ENCODE data around the gene GABPB1. TPM values are rescaled to one million over a fixed set of nuclear protein-coding genes. Genes with fewer than 3 reads are reported as not detected.

Gene GABPB1
- polyA plus RNA-seq, 1 donor (not counting 4 experiments of a cell fraction or from before 2014, with no cell fraction given): 23.3 TPM

DNA sequence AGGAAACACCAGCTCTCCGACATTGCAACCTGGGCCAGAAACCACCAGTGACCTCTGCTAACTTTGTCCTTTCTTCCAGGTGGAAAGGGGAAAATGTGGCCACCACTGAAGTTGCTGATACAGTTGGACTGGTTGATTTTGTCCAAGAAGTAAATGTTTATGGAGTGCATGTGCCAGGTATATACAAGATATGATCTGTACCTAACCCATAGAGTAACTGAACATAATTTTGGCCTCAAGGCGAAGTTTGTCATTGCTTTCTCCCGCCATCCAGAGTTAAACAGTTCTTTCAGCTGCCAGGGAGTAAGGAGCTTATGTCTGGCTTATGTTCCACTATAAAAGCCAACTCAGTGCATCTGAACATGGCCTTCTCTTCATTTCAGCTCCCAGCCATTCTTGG, 126.1 kb downstream of the GABPB1 start:
- Histone ChIP-seq H3K9ac (ENCODE audit: control insufficient read depth, extremely low read depth, insufficient read depth, low read length) (no peak overlapping the region), H3K36me3 (ENCODE audit: control insufficient read depth in 2 of 2, extremely low read depth in 1 of 2, insufficient read depth in 2 of 2, low read length in 2 of 2) (no peaks in the 10 kb centered on the region), H4K20me1 (ENCODE audit: control insufficient read depth, extremely low read depth, insufficient read depth, low read length) (no peaks in the 10 kb centered on the region), H3K79me2 (ENCODE audit: control insufficient read depth, insufficient read depth, low read length) (no peaks in the 10 kb centered on the region), H3K9me1 (ENCODE audit: control insufficient read depth, extremely low read depth, insufficient read depth, low read length) (no peaks in the 10 kb centered on the region), H3K4me2 (ENCODE audit: control insufficient read depth, extremely low read depth, insufficient read depth, low read depth, low read length) (no peak overlapping the region), H3K4me3 (ENCODE audit: control insufficient read depth in 2 of 3, extremely low read depth in 1 of 3, insufficient read depth in 2 of 3, low read depth in 1 of 3, low read length in 3 of 3) (no peak overlapping the region), H3K27ac (ENCODE audit: control insufficient read depth, insufficient read depth, low read length) (no peak overlapping the region), H3K9me3 (ENCODE audit: control insufficient read depth, low read depth, low read length) (no peaks in the 10 kb centered on the region), H3K27me3 (ENCODE audit: control insufficient read depth, extremely low read depth, insufficient read depth, low read length) (no peaks in the 10 kb centered on the region), H2AFZ (ENCODE audit: control insufficient read depth, low read length) (no peak overlapping the region), H3K4me1 (ENCODE audit: control insufficient read depth, extremely low read depth, insufficient read depth, low read length) (no peaks in the 10 kb centered on the region)
- TF ChIP-seq CTCF (optimal IDR thresholded peaks at IDR 0.05 in 1 of 3, IDR thresholded peaks at IDR 0.05 in 1 of 3, conservative IDR thresholded peaks at IDR 0.05 in 1 of 3; ENCODE audit: extremely low read depth in 1 of 3, insufficient read depth in 2 of 3, low read length in 3 of 3) (no peak), EZH2 (IDR thresholded peaks at IDR 0.05; ENCODE audit: low read length) (no peak)
- DNase-seq (ENCODE audit: low read depth, low spot score) (no peak), FAIRE-seq (no peak)
- dilution Hi-C loops (cut with MboI; ENCODE audit: extremely low pct_ligation_motif_present, low sequenced_read_pairs): no loop called here

DNA sequence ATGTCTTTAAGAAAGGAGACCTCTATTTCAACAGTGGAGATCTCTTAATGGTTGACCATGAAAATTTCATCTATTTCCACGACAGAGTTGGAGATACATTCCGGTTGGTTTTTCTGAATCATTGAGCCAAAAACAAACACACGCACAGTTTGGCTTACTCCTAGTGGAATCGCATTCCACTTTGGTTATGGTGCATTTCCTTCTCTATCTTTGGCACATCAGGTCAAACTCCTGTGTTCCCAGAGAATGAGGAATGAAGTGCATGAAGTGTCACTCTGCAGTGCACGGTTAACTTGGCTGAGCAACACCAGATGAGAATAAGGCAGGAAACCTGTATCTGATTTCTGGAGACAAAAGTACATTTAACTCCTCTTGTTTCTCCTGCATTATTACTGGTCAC, 127.9 kb downstream of the GABPB1 start:
- H2AFZ ChIP-seq (ENCODE audit: control insufficient read depth, low read length): no peak overlapping the region
- DNase-seq (ENCODE audit: low read depth, low spot score) (no peak), FAIRE-seq (no peak)
- no peak overlapping the region for H3K27ac ChIP-seq (ENCODE audit: control insufficient read depth, insufficient read depth, low read length)
- no peaks in the 10 kb centered on the region for H3K79me2 ChIP-seq (ENCODE audit: control insufficient read depth, insufficient read depth, low read length)
- no peaks in the 10 kb centered on the region for H3K9me1 ChIP-seq (ENCODE audit: control insufficient read depth, extremely low read depth, insufficient read depth, low read length)
- no peak overlapping the region for H3K4me3 ChIP-seq (ENCODE audit: control insufficient read depth in 2 of 3, extremely low read depth in 1 of 3, insufficient read depth in 2 of 3, low read depth in 1 of 3, low read length in 3 of 3)
- no peak overlapping the region for H3K9ac ChIP-seq (ENCODE audit: control insufficient read depth, extremely low read depth, insufficient read depth, low read length)
- no peaks in the 10 kb centered on the region for H3K9me3 ChIP-seq (ENCODE audit: control insufficient read depth, low read depth, low read length)
- H4K20me1 ChIP-seq (ENCODE audit: control insufficient read depth, extremely low read depth, insufficient read depth, low read length): no peaks in the 10 kb centered on the region
- peaks cover 3% of the 10 kb centered on the region for H3K27me3 ChIP-seq (ENCODE audit: control insufficient read depth, extremely low read depth, insufficient read depth, low read length)
- H3K4me1 ChIP-seq (ENCODE audit: control insufficient read depth, extremely low read depth, insufficient read depth, low read length): no peaks in the 10 kb centered on the region
- TF ChIP-seq CTCF (optimal IDR thresholded peaks at IDR 0.05 in 1 of 3, IDR thresholded peaks at IDR 0.05 in 1 of 3, conservative IDR thresholded peaks at IDR 0.05 in 1 of 3; ENCODE audit: extremely low read depth in 1 of 3, insufficient read depth in 2 of 3, low read length in 3 of 3) (no peak), EZH2 (IDR thresholded peaks at IDR 0.05; ENCODE audit: low read length) (no peak)
- dilution Hi-C loops (cut with MboI; ENCODE audit: extremely low pct_ligation_motif_present, low sequenced_read_pairs): no loop called here
- H3K4me2 ChIP-seq (ENCODE audit: control insufficient read depth, extremely low read depth, insufficient read depth, low read depth, low read length): no peak overlapping the region
- H3K36me3 ChIP-seq (ENCODE audit: control insufficient read depth in 2 of 2, extremely low read depth in 1 of 2, insufficient read depth in 2 of 2, low read length in 2 of 2): no peaks in the 10 kb centered on the region
